K562 (cell line): Measurements from ENCODE around the gene ZNF627. TPM values are rescaled to one million over a fixed set of nuclear protein-coding genes. Genes with fewer than 3 reads are reported as not detected.

ENCODE experiments used
- CBX3 ChIP-seq, 2 experiments: IDR thresholded peaks; 1 replicate in 1 of 2; 2 replicates in 1 of 2; pipeline ENCODE4 v1.6.1; 2012; ENCODE audit warnings: inconsistent platforms in 2 of 2, low read length in 2 of 2, borderline replicate concordance in 1 of 2, control low read depth in 1 of 2
- CHD4 ChIP-seq: fragments of 200-600 bp; sonication (generic); IDR thresholded peaks from 3 replicates; pipeline ENCODE4 v1.6.1; 2012; ENCODE audit warnings: low read depth, mild to moderate bottlenecking, mixed read lengths, low read length, inconsistent platforms; ENCODE audit not compliant: insufficient read depth, insufficient replicate concordance, poor library complexity, severe bottlenecking
- HDGF ChIP-seq: fragments of 450-650 bp; IDR thresholded peaks from 2 replicates; pipeline ENCODE4 v1.6.1; 2016
- KDM2B ChIP-seq: fragments of 250-450 bp; sonication (Bioruptor Pico); IDR thresholded peaks from 2 replicates; pipeline ENCODE4 v1.8.0; 2021; ENCODE audit warnings: mild to moderate bottlenecking, moderate library complexity
- ZNF444 ChIP-seq: fragments of 250-450 bp; sonication (Bioruptor Pico); IDR thresholded peaks from 2 replicates; pipeline ENCODE4 v1.4.0; 2020; ENCODE audit warnings: mild to moderate bottlenecking, moderate library complexity
- polyA plus RNA-seq, 8 experiments: library from polyadenylated mRNA; depleted of rRNA in 4 of 8; stranded (reverse) in 5 of 8; unstranded in 3 of 8; fragments of >200 nt; fragmentation: Nextera tagmentation in 2 of 8; fragmentation: Illumina TruSeq in 1 of 8; extraction: Ambion mirVana in 2 of 8; extraction: Trizol in 1 of 8; gene quantifications; 2 replicates each; pipeline versions ENCODE4 v1.2.1 to v1.2.3, GENCODE V29; 2011 to 2014; ENCODE audit warnings: inconsistent platforms in 1 of 8, missing spikeins in 1 of 8
- total RNA-seq, 7 experiments: library from RNA; depleted of rRNA in 6 of 7; stranded (reverse); fragments of >200 nt in 6 of 7; fragmentation: Illumina TruSeq in 2 of 7; extraction: Trizol in 2 of 7; gene quantifications; 2 replicates each; pipeline versions ENCODE4 v1.2.1 to v1.2.3, GENCODE V29; 2011 to 2021; ENCODE audit warnings: low replicate concordance in 1 of 7
- TF ChIP-seq, protein P1 (sequence below): fragments of 450-650 bp; IDR thresholded peaks from 2 replicates; pipeline ENCODE4 v1.6.1; 2016; ENCODE audit warnings: mild to moderate bottlenecking, moderate library complexity

ZNF627 gene
- total and polyA plus RNA-seq, 9 of the 15 experiments (the other 6 are each of a cell fraction or from before 2014, with no cell fraction given): 6.4 to 19.9 (median 10.6) TPM

DNA sequence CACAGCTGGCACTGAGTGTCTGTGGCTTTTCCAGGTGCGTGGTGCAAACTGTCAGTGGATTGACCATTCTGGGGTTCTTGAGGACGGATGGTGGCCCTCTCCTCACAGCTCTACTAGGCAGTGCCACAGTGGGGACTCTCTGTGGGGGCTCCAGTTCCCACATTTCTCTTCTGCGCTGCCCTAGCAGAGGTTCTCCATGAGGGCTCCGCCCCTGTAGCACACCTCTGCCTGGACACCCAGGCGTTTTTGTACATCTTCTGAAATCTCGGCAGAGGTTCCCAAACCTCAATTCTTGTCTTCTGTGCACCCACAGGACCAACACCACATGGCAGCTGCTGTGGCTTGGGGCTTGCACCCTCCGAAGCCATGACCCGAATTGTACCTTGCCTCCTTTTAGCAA is 9.2 kb downstream of the ZNF627 start (continued):
- TF ChIP-seq, protein P1, sequence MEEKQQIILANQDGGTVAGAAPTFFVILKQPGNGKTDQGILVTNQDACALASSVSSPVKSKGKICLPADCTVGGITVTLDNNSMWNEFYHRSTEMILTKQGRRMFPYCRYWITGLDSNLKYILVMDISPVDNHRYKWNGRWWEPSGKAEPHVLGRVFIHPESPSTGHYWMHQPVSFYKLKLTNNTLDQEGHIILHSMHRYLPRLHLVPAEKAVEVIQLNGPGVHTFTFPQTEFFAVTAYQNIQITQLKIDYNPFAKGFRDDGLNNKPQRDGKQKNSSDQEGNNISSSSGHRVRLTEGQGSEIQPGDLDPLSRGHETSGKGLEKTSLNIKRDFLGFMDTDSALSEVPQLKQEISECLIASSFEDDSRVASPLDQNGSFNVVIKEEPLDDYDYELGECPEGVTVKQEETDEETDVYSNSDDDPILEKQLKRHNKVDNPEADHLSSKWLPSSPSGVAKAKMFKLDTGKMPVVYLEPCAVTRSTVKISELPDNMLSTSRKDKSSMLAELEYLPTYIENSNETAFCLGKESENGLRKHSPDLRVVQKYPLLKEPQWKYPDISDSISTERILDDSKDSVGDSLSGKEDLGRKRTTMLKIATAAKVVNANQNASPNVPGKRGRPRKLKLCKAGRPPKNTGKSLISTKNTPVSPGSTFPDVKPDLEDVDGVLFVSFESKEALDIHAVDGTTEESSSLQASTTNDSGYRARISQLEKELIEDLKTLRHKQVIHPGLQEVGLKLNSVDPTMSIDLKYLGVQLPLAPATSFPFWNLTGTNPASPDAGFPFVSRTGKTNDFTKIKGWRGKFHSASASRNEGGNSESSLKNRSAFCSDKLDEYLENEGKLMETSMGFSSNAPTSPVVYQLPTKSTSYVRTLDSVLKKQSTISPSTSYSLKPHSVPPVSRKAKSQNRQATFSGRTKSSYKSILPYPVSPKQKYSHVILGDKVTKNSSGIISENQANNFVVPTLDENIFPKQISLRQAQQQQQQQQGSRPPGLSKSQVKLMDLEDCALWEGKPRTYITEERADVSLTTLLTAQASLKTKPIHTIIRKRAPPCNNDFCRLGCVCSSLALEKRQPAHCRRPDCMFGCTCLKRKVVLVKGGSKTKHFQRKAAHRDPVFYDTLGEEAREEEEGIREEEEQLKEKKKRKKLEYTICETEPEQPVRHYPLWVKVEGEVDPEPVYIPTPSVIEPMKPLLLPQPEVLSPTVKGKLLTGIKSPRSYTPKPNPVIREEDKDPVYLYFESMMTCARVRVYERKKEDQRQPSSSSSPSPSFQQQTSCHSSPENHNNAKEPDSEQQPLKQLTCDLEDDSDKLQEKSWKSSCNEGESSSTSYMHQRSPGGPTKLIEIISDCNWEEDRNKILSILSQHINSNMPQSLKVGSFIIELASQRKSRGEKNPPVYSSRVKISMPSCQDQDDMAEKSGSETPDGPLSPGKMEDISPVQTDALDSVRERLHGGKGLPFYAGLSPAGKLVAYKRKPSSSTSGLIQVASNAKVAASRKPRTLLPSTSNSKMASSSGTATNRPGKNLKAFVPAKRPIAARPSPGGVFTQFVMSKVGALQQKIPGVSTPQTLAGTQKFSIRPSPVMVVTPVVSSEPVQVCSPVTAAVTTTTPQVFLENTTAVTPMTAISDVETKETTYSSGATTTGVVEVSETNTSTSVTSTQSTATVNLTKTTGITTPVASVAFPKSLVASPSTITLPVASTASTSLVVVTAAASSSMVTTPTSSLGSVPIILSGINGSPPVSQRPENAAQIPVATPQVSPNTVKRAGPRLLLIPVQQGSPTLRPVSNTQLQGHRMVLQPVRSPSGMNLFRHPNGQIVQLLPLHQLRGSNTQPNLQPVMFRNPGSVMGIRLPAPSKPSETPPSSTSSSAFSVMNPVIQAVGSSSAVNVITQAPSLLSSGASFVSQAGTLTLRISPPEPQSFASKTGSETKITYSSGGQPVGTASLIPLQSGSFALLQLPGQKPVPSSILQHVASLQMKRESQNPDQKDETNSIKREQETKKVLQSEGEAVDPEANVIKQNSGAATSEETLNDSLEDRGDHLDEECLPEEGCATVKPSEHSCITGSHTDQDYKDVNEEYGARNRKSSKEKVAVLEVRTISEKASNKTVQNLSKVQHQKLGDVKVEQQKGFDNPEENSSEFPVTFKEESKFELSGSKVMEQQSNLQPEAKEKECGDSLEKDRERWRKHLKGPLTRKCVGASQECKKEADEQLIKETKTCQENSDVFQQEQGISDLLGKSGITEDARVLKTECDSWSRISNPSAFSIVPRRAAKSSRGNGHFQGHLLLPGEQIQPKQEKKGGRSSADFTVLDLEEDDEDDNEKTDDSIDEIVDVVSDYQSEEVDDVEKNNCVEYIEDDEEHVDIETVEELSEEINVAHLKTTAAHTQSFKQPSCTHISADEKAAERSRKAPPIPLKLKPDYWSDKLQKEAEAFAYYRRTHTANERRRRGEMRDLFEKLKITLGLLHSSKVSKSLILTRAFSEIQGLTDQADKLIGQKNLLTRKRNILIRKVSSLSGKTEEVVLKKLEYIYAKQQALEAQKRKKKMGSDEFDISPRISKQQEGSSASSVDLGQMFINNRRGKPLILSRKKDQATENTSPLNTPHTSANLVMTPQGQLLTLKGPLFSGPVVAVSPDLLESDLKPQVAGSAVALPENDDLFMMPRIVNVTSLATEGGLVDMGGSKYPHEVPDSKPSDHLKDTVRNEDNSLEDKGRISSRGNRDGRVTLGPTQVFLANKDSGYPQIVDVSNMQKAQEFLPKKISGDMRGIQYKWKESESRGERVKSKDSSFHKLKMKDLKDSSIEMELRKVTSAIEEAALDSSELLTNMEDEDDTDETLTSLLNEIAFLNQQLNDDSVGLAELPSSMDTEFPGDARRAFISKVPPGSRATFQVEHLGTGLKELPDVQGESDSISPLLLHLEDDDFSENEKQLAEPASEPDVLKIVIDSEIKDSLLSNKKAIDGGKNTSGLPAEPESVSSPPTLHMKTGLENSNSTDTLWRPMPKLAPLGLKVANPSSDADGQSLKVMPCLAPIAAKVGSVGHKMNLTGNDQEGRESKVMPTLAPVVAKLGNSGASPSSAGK: no peak
- TF ChIP-seq HDGF (no peak), CBX3 (IDR thresholded peaks at IDR 0.05; ENCODE audit: borderline replicate concordance in 1 of 2, low read length in 2 of 2) (peak in 1 of 2 experiments; percentile 86; a peak in 2 of 3 replicates), ZNF444 (no peak), KDM2B (no peak), CHD4 (no peak)
